HG03457 (cell line): ENCODE measurements around the gene ZRANB3.
"Not testable (repeated sequence)": the region's sequence is repeated elsewhere in the genome, so short reads cannot be mapped to it uniquely, and the experiment has no call there.

Experiments used
- ATAC-seq: cut with Tn5 transposase; IDR thresholded peaks from one replicate; pipeline ENCODE4 v1.9.1; 2021; ENCODE audit warnings: moderate number of reproducible peaks; ENCODE audit not compliant: unreplicated experiment

ZRANB3 gene

GRCh38 chr2:135149251-135149650, 381.8 kb downstream of the ZRANB3 start:
- no peak for ATAC-seq

- no peak for ATAC-seq
Measured at GRCh38 chr2:135144343-135144742, 386.7 kb downstream of the ZRANB3 start.

GRCh38 chr2:135142323-135142722, 388.7 kb downstream of the ZRANB3 start:
- no peak for ATAC-seq

- ATAC-seq: no peak
Measured at GRCh38 chr2:135140606-135141005, 390.4 kb downstream of the ZRANB3 start.

- ATAC-seq: no peak
Measured at GRCh38 chr2:135132314-135132713, 398.7 kb downstream of the ZRANB3 start.

- ATAC-seq: no peak
Measured at GRCh38 chr2:135130751-135131150, 400.3 kb downstream of the ZRANB3 start.

GRCh38 chr2:135125940-135126339, 405.1 kb downstream of the ZRANB3 start:
- ATAC-seq: no peak

- no peak for ATAC-seq
Measured at GRCh38 chr2:135124924-135125886, 405.8 kb downstream of the ZRANB3 start.

GRCh38 chr2:135121658-135122039, 409.4 kb downstream of the ZRANB3 start:
- ATAC-seq: not testable (repeated sequence)

- ATAC-seq: no peak
Measured at GRCh38 chr2:135121016-135121657, 409.9 kb downstream of the ZRANB3 start.

- ATAC-seq: no peak
Measured at GRCh38 chr2:135119582-135119981, 411.4 kb downstream of the ZRANB3 start.

GRCh38 chr2:135113322-135113721, 417.7 kb downstream of the ZRANB3 start:
- ATAC-seq: no peak

- not testable (repeated sequence) for ATAC-seq
Measured at GRCh38 chr2:135105513-135106316, 425.3 kb downstream of the ZRANB3 start.

GRCh38 chr2:135103843-135104242, 427.2 kb downstream of the ZRANB3 start:
- no peak for ATAC-seq

GRCh38 chr2:135099802-135100483, 431.1 kb downstream of the ZRANB3 start:
- ATAC-seq: no peak

GRCh38 chr2:135097532-135098231, 433.3 kb downstream of the ZRANB3 start:
- ATAC-seq: no peak

GRCh38 chr2:135096665-135097446, 434.2 kb downstream of the ZRANB3 start:
- ATAC-seq: no peak

- ATAC-seq: no peak
Measured at GRCh38 chr2:135095591-135095990, 435.4 kb downstream of the ZRANB3 start.

GRCh38 chr2:135094508-135094907, 436.5 kb downstream of the ZRANB3 start:
- ATAC-seq: no peak
